ENCODE data around the gene MEN1.

DNA sequence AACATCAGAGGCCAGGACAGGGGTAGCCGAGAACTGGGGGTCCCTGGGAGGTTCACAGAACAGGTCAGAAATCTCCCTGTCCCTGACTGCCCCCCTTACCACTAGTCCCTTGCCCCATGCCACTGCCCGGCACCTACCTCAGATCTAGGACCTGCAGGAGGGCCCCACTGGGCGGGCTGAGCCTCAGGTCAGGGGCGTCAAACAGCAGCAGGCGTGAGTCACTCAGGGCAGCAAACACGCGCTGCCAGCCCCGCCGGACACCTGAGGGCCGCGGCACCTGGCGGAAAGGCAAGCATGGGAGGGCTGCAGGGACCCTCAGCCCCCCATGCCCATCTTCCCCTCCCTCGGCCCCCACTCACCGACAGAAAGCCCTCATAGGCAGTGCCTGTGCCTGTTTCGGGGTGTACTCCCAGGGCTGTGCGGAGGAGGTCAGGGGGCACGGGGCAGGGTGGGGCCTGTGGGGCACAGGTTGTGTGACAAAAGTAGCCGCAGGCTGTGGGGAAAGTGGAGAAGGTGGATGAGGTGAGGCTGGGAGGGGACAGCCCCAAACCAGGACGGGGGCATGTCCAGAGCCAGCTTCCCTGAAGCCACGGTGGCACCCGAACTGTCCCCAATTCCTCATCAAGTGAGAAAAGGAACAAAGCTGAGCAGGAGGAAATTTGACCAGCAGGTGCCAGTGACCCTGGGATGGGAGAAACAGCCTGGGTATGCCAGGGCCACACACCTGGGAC, 22.3 kb upstream of the MEN1 start:
- TF ChIP-seq, protein P1, sequence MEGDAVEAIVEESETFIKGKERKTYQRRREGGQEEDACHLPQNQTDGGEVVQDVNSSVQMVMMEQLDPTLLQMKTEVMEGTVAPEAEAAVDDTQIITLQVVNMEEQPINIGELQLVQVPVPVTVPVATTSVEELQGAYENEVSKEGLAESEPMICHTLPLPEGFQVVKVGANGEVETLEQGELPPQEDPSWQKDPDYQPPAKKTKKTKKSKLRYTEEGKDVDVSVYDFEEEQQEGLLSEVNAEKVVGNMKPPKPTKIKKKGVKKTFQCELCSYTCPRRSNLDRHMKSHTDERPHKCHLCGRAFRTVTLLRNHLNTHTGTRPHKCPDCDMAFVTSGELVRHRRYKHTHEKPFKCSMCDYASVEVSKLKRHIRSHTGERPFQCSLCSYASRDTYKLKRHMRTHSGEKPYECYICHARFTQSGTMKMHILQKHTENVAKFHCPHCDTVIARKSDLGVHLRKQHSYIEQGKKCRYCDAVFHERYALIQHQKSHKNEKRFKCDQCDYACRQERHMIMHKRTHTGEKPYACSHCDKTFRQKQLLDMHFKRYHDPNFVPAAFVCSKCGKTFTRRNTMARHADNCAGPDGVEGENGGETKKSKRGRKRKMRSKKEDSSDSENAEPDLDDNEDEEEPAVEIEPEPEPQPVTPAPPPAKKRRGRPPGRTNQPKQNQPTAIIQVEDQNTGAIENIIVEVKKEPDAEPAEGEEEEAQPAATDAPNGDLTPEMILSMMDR (IDR thresholded peaks at IDR 0.05): no peak
- no peak for TF ChIP-seq POLR2A (IDR thresholded peaks at IDR 0.05)

Measured in adrenal gland (tissue), 5 donors.